GM12892 (cell line): ENCODE results near the gene DENND6B.

Experiments used
- POLR2A ChIP-seq: IDR thresholded peaks from 2 replicates; pipeline ENCODE4 v1.6.1; 2011; ENCODE audit warnings: low read depth, low read length, control low read depth
- POLR2AphosphoS5 ChIP-seq: IDR thresholded peaks from 2 replicates; pipeline ENCODE4 v1.6.1; 2011; ENCODE audit warnings: low read depth, low read length, control low read depth
- TAF1 ChIP-seq: IDR thresholded peaks from 2 replicates; pipeline ENCODE4 v1.6.1; 2011; ENCODE audit warnings: low read depth, mild to moderate bottlenecking, control low read depth, low read length, borderline replicate concordance

DNA sequence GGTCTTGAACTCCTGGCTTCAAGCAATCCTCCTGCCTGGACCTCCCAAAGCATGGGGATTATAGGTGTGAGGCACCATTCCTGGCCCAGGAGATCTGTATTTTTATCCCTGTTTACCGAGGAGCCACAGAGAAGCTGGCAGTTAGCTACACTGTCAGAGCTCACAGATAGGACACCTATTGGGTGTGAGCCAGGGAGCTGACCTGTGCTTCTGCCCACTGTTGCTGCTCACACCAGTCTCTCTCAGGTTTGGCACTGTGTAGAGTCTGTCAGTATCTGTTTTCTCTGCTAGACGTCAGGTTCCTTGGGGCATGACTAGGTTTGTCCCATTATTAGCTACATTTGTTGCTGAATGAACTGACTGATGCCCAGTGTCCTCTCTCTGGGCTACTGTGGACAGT lies 33.8 kb upstream of the DENND6B start:
- no peak for TF ChIP-seq POLR2A
- no peak for TF ChIP-seq POLR2AphosphoS5
- TF ChIP-seq TAF1, result no peak
